Left lung (tissue), 10 donors: ENCODE data around the gene AKAP13. TPM values are rescaled to one million over a fixed set of nuclear protein-coding genes. Genes with fewer than 3 reads are reported as not detected.

Experiments
- ATAC-seq: fragments of 200-7000 bp; cut with Tn5 transposase; one replicate; pipeline ENCODE4 v1.9.1; 2020; ENCODE audit warnings: moderate library complexity
- DNase-seq, 4 donors: peaks; one replicate each; pipeline ENCODE4 v3.0.0-alpha.2; 2013 to 2020
- H3K27ac ChIP-seq, 2 donors: fragments of 200-600 bp; sonication (generic) in 1 of 2; one replicate each; pipeline versions ENCODE4 v1.5.0 to v1.8.0; 2020 to 2021
- H3K27me3 ChIP-seq, 2 donors: fragments of 200-600 bp; sonication (generic) in 1 of 2; one replicate each; pipeline versions ENCODE4 v1.5.0 to v1.8.0; 2020 to 2021
- H3K36me3 ChIP-seq, 2 donors: fragments of 200-600 bp; sonication (generic) in 1 of 2; one replicate each; pipeline versions ENCODE4 v1.5.0 to v1.8.0; 2020 to 2021
- H3K4me1 ChIP-seq, 2 donors: fragments of 200-600 bp; one replicate each; pipeline ENCODE4 v1.8.0; 2021
- H3K4me3 ChIP-seq, 2 donors: fragments of 200-600 bp; sonication (generic) in 1 of 2; one replicate each; pipeline versions ENCODE4 v1.5.0 to v1.8.0; 2020 to 2021; ENCODE audit warnings: mild to moderate bottlenecking in 1 of 2
- H3K9me3 ChIP-seq, 2 donors: fragments of 200-600 bp; sonication (generic) in 1 of 2; one replicate each; pipeline versions ENCODE4 v1.5.0 to v1.8.0; 2020 to 2021
- intact Hi-C, 2 donors: fragments of 100-400 bp; cut with DNase I; formaldehyde crosslinking; loops; one replicate each; pipeline versions ENCODE4 v1.11.2 to v1.14.2; 2022
- polyA plus RNA-seq, 6 donors: library from polyadenylated mRNA; unstranded; fragments of 120-200 nt; gene quantifications; one replicate each; pipeline ENCODE4 v1.2.1, GENCODE V29; 2013; ENCODE audit not compliant: insufficient read length in 6 of 6
- total RNA-seq, 2 donors: library from RNA; stranded (reverse); fragmentation: NEBNext Ultra II Directional; extraction: Animal tissue kit (Norgen Biotek cat#: 25700); gene quantifications; one replicate each; pipeline ENCODE4 v1.2.1, GENCODE V29; 2021
- TF ChIP-seq, protein P1 (sequence below), 2 donors: fragments of 200-600 bp; sonication (generic) in 1 of 2; IDR thresholded peaks; one replicate each; pipeline versions ENCODE4 v1.5.0 to v1.8.0; 2021; ENCODE audit warnings: antibody characterized with exemption in 2 of 2
- donor health status: DM: no; HTN: yes; CAD: no.
- donor health status: DM: no; HTN: no; CAD: no.

Gene AKAP13
- total and polyA plus RNA-seq, 8 donors, result 93.6 to 346 (median 102) TPM

DNA sequence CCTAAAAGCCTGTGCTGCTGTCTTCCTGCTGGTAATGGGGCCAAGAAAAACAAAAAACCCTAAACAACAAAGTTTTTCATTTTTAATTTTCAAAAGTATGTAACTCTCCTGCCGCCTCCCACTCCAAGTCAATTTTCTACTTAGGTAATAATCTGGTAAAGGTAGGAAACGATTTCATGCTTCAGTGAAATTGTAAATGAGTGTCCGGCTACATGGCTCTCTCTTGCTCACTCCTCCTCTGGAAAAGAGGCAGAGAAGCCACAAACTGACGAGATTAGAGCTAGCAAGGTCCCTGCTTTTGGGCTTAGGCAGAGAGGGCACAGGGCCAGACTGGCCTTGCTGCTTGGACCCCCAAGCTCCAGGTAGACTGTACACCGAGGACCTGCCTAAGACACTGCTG is 390.9 kb downstream of the AKAP13 start:
- Histone ChIP-seq H3K27me3 (no peaks in the 10 kb centered on the region), H3K36me3 (peaks cover 0 to 17% of the 10 kb centered on the region in 2 donors), H3K4me3 (no peak overlapping the region), H3K27ac (peak overlapping the region; percentile 23 to 51), H3K4me1 (peaks cover 11 to 13% of the 10 kb centered on the region in 2 donors), H3K9me3 (no peaks in the 10 kb centered on the region)
- ATAC-seq (no peak), DNase-seq (no peak)
- TF ChIP-seq, protein P1, sequence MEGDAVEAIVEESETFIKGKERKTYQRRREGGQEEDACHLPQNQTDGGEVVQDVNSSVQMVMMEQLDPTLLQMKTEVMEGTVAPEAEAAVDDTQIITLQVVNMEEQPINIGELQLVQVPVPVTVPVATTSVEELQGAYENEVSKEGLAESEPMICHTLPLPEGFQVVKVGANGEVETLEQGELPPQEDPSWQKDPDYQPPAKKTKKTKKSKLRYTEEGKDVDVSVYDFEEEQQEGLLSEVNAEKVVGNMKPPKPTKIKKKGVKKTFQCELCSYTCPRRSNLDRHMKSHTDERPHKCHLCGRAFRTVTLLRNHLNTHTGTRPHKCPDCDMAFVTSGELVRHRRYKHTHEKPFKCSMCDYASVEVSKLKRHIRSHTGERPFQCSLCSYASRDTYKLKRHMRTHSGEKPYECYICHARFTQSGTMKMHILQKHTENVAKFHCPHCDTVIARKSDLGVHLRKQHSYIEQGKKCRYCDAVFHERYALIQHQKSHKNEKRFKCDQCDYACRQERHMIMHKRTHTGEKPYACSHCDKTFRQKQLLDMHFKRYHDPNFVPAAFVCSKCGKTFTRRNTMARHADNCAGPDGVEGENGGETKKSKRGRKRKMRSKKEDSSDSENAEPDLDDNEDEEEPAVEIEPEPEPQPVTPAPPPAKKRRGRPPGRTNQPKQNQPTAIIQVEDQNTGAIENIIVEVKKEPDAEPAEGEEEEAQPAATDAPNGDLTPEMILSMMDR (IDR thresholded peaks at IDR 0.05), result no peak
- intact Hi-C loops, result no loop called here

GRCh38 chr15:85771781-85772445 is 391.5 kb downstream of the AKAP13 start:
- H3K27me3 ChIP-seq, result no peaks in the 10 kb centered on the region

DNA sequence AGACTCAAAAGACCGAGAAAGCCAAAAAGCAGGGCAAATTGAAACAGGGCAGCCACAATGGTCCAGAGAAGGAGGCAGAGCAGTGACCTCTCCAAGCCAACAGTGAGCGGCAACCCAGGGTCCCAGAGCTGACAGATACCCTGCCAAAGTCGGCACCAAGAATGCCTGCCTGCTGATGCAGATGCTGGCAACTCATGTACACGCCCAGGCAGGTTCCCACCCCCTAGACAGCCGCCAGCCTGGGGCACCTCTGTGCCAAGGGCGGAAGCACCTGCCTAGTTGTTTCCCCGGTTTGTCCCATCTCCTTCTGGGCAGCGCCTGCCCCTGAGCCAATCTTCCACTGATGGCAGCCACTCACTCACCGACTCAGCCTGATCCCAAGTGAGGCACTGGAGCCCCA is 392.3 kb downstream of the AKAP13 start:
- intact Hi-C loops, result no loop called here
- DNase-seq (peak in 1 of 4 donors; percentile 76), ATAC-seq (peak; percentile 2)
- Histone ChIP-seq H3K36me3 (peaks cover 0 to 17% of the 10 kb centered on the region in 2 donors), H3K27ac (peak overlapping the region; percentile 18 to 51), H3K9me3 (no peaks in the 10 kb centered on the region), H3K4me3 (no peak overlapping the region), H3K27me3 (no peaks in the 10 kb centered on the region), H3K4me1 (peaks cover 13 to 23% of the 10 kb centered on the region in 2 donors)
- TF ChIP-seq, protein P1 (IDR thresholded peaks at IDR 0.05), result no peak

More at GRCh38 chr15:85771781-85772445, 391.5 kb downstream of the AKAP13 start:
- TF ChIP-seq, protein P1 (IDR thresholded peaks at IDR 0.05), result no peak
- no peak overlapping the region for H3K4me3 ChIP-seq
- DNase-seq, result peak; percentile 63 to 81 (median 78)
- no peaks in the 10 kb centered on the region for H3K9me3 ChIP-seq
- peak; percentile 81 for ATAC-seq
- peaks cover 13 to 15% of the 10 kb centered on the region in 2 donors for H3K4me1 ChIP-seq
- peaks cover 0 to 17% of the 10 kb centered on the region in 2 donors for H3K36me3 ChIP-seq
- H3K27ac ChIP-seq, result peak overlapping the region; percentile 18 to 51
- intact Hi-C loops, result no loop called here

DNA sequence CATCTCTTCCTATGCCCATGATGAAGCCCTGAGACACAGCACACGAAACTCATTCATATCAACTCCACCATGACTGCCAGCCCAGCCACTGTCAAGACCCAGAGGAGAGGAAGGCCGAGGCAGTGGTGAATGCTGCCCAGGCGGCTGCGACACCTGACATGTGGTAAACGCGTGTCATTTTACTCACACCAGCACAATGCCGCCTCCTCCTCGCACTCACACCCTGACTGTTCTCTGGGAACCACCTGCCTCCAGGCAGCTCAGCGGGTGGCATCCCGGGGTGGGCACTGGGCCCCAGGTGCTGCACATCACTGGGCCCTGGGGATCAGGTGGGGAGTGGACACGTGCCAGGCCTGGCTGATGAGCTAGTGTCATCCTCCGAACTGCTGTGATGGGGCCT is 392.8 kb downstream of the AKAP13 start:
- Histone ChIP-seq H3K27me3 (no peaks in the 10 kb centered on the region), H3K27ac (no peak overlapping the region), H3K4me3 (no peak overlapping the region), H3K4me1 (peaks cover 13 to 29% of the 10 kb centered on the region in 2 donors), H3K36me3 (peaks cover 0 to 11% of the 10 kb centered on the region in 2 donors), H3K9me3 (no peaks in the 10 kb centered on the region)
- TF ChIP-seq, protein P1 (IDR thresholded peaks at IDR 0.05), result no peak
- DNase-seq (peak in 1 of 4 donors; percentile 65), ATAC-seq (no peak)
- intact Hi-C loops, result no loop called here

GRCh38 chr15:85773970-85774369 is 393.6 kb downstream of the AKAP13 start:
- H3K4me3 ChIP-seq, result no peak overlapping the region
- ATAC-seq (no peak), DNase-seq (peak in 1 of 4 donors; percentile 15)
- TF ChIP-seq, protein P1 (IDR thresholded peaks at IDR 0.05), result no peak
- no peaks in the 10 kb centered on the region for H3K27me3 ChIP-seq
- peaks cover 0 to 4% of the 10 kb centered on the region in 2 donors for H3K36me3 ChIP-seq
- H3K27ac ChIP-seq, result no peak overlapping the region
- intact Hi-C loops, result no loop called here
- peaks cover 13 to 33% of the 10 kb centered on the region in 2 donors for H3K4me1 ChIP-seq
- no peaks in the 10 kb centered on the region for H3K9me3 ChIP-seq
